GM21619 (cell line): ENCODE results near the gene KIAA0040.

ENCODE experiments used
- ATAC-seq: cut with Tn5 transposase; IDR thresholded peaks from one replicate; pipeline ENCODE4 v1.9.1; 2021; ENCODE audit not compliant: unreplicated experiment

The KIAA0040 gene

DNA sequence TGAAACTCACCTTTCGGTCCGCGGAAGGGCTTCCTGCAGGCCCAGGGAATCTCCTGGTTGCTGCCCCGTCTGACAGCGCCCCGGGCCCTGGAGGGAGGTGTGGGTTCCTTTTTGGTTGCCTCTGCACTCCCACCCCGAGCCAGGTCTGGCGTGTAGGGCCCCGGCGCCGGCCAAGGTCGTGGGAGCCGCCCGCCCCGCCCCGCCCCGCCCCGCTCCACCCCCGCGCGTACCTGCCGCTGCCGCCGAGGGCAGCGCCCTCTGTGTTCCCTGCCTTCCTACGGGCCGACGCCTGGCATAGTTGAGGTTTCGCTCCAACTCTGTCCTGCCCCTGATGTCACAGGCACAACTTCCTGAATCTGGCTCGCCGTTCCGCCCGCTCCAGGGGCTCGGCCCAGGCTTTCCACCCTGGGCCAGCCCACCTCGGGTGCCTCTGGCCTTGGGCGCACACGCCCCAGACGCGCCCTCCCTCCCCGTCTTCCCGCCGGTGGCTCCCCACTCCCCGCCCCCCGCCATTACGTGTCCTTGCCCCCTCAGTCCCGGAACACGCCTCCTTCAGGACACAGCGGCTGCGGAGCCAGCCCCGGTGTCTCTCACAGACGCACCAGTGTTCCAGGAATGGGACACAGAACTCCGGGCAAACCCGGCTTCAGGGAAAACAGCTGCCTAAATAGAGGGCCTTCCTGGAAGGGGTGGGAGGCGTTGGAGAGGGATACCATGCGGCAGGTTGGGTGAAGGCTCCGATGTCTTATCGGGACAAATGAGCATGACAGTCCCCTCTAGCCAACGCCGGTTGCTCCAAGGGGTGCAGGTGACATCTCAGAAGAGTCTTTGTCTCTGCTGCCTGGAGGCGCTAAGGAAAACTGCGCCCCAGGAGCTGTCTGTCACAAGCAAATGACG lies at the start of gene KIAA0040:
TSS of gene KIAA0040 (minus strand) at position 147 of the 897 bp plus-strand sequence. CDS start 31,763 bp downstream, outside the sequence.
- ATAC-seq = peak; percentile 37

DNA sequence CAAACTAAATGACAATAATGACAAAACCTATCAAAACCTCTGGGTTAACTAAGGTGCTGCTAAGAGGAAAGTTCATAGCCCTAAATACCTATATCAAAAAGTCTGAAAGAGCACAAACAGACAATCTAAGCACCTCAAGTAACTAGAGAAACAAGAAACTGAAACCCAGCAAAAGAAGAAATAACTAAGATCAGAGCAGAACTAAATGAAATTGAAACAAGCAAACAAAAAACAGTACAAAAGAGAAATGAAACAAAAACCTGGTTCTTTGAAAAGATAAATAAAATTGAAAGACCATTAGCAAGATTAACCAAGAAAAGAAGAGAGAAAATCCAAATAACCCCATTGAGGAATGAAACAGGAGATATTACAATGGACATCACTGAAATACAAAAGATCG lies 44.8 kb upstream of the KIAA0040 start:
- peak; percentile 91 for ATAC-seq

DNA sequence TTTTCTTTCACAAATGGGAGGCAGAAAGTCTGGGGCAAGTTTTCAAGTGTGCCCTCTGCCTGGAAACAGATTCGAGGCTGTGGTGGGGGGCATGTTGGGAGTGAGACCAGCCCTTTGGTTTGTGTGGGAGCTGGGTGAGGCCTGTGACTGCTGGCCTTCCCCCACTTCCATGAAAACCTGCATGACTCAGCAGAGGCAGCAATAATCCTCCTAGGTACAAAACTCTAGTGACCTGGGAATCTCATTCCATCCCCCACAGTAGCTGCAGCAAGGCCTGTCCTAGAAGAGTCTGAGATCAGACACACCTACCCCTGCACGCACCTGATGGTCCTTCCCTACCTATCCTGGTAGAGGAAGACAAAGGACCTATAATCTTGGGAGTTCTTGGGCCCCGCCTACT lies 42.1 kb upstream of the KIAA0040 start:
- no peak for ATAC-seq

DNA sequence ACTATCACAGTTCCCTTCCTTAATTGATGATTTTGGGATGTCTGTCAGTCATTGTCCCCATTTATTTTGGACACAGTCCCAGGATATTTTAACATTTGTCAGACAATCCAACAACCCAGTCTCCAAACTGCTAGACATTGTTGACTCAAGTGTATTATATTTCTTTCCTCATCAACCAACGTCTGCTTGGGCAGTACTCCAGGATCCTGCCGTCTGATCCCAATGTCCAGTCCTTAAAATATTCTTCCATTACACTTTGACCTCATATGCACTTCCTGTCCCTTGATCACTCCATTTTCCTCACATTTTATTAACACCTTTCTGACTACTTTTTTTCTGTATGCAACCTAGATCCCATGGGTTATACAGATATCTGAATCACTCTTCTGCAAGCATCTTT lies 39.8 kb upstream of the KIAA0040 start:
- ATAC-seq = no peak

DNA sequence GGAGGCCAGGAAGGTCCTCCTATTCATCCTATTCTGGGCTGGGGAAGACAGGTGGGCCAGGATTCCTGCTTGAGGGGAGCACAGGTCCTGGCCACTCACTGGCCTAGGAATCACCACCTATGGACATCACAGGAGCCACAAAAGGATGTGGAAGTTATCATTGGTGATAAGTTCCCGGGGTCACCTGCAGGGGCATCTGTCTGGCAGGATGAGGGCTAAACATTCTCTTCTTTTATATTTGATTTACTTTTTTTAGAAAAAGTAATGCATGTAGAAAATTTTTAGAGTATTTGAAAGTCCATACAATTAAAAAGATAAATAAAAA lies 33.2 kb upstream of the KIAA0040 start:
- peak; percentile 26 for ATAC-seq

DNA sequence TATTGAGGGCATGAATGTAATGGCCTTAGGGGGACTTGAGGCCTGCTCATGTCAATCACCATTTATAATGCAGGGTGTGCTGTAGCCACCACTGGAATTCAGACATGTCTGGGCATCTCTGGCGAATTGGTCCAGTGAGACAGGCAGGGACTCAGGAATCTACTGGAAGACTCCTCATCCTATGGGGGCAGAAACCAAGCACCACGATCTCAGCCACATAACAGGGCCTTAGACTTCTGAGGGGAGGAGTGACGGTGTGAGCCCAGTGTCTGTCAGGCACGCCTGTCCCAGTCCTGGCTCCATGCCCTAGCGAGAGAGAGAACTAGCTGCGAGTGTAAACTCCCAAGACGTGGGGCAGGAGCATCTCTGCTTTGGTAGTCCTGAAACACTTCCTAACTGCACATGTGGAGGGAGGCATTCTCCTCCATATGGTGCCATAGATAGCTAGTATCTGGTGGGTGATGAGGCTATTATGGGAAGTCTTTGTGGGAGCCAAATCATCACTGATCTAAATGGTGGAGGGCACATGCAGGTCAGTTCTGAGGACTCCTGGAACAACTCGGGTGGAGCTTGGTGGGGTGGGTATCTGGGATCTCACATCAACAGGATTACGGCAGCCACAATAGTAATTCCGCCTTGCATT lies 29.8 kb upstream of the KIAA0040 start:
- ATAC-seq = no peak

DNA sequence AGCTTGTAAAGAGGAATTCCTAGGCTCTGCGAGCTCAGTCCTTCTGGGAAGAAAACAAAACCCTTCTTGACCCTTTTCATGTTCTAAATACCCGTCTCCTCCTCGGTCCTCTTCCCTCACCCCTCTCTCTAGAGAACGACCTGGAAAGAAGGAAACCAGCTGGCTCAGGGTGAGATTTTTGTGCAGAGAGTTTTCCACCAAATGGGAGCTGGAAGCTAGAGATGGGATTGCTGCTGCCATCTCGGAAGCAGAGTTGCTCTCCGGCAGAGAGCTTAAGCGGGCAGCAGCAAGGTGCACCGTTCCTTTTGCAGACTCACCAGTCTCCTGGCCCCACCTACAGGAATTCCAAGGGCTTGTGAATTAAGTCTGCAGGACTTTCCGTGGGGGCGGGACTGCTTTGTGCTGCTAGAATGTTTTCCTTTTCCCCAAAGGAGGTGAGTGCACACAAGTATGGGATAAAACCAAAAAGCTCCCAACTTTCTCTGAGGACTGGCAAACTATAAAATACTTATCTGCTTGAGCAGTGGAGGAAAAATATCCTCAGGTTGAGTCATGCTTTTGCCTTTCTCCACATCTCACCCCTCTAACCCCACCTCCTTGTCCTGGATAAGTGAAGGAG lies 29.1 kb upstream of the KIAA0040 start:
- ATAC-seq = no peak

DNA sequence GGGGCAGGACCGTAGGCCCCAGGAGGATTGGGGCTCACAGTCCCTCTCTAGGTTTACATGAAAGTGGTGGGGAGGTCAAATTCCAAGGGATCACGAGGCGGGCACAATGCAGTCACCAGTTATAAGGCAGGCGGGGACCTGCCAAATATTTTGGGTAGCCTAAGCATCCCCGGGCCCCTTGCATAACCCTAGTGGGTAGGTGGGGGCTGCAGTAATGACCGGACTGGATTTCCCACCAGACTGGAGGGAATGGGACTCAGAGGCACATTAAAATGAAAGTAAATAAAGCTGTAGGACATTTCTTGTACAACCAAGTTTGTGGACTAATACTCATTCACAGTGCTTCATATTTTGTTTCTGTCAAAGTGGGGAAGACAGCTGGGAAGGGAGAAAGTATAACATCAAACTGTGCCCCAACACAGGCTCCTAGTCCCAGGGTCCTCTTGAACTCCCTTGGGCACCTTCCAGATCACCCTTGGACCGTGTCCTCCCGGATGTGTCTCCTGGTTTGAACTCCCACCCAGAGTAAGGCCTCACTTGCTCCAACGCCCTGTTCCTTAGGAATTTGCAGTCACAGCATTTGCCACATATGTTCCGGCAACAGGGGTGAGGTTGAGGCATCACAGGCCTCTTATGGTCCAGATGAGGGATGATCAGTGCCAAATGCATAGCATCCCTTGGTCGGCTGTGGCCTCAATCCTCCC lies 28.4 kb upstream of the KIAA0040 start:
- ATAC-seq = no peak

DNA sequence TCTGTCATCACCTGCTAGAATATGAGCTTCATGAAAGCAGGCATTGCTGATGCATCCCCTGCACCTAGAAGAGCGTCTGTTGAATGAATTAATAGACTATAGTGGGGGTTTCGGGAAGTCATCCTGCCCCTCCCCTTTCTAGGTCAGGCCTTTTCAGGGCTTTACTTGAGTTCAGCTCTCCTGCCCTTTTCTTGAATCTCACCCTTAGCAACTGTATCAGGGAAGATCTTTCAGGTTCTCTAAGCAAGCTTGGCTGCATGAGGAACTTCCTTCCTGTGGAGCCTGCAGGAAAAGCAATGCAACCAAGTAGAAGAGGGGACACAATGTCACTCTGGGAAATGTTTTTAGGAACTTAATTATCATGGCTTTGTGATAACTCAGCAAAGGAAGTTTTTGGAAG lies 27.2 kb upstream of the KIAA0040 start:
- no peak for ATAC-seq

DNA sequence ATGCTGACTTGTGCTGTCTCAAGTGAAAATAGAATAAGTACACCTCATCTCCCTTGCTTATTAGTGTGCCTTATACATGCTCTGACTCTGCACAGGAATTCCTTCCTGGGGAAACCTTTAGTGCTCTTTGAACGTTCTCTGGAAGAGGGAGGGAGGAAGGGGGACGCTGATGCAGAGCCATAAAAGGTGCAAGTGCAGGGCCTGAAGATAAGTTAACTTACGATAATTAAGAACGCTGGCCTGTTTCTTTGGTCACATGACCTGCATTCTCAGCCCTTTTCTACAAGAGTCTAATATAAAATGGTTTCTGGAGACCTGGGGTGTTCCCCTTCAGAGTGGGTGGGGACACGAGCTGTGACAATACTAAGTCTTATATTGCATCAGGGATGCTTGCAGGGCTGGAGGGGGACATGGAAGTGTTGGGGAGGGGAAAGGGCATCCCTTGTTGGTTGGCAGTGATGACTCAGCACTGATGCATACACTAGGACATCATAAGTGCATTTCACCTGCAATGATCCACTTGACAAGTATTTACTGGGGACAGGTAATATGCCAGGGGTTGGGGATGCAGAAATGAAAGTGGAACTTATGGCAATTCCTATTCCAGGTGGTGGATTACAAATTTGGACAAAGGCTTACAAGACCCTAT lies 26.3 kb upstream of the KIAA0040 start:
- no peak for ATAC-seq

DNA sequence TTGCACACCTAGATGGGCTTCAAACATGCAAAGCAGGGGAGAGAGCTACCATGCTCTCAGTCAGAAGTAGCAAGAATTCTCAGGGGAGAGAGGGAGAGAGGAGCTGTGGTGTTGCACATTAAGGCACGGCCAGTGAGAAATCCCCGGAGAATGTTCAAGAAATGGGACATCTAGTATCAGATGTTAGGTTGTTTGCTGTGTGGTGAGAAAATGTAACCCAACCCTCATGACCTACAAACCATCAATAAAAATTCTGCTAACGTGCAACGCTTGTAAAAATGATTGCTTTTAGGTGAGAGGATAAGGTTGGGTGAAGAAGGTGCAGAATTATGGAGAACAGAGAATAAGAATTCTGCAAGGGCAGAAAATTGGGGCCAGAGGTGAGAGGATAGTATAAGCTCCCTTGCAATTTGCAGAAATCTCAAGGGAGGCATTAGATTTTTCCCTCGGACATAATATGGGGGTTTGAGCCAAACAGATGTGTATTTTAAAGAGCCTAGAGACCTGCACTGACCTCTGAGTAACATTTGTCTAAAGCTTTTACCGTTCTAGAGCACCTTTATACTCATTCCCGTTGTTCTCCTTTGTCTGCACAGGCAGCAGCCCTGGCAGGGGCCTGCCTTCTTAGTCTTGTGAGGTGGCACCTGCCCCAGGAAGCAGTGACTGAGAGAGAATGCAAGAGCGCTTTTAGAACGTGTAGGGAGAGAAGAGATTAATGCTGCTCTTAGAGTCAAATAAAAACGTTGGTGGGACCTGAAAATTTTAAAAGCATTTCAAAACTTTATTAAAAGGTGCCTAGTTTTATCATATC lies 25.4 kb upstream of the KIAA0040 start:
- ATAC-seq = peak; percentile 51

DNA sequence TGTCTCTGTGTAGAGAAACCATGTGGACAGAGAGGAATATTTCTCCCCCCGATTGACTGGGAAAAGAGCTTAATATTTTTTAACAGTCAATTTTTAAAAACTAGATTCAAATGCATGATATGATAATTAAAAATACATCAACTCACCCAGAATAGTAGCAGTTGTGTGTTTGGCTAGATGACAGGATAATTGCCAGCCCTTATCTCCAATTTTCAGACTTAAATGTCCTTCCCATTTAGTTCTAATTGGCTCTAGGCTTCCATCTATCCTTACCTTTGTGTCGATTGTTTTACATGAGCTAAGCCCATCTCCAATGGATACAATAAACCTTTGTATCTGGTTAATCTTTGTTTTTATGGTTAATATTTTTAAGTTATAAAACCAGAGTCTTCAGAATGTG lies 23.9 kb upstream of the KIAA0040 start:
- ATAC-seq = no peak

DNA sequence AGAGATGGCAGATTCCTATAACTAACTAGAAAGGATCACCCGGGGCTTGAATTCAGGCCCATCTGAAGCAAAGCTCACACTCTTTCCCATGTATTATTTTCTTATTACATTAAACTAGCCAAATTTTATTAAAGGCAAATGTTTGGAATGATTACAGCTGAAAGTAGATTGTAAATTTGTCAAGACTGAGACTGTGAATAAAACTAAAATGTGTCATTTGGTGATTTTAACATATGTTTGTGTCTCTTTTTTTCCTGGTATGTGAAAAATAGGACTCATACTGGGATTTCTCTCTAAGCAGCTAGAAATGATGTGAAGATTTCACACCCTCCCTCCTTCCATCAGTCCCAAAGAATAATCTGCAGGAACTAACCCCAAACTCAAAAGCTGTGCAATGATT lies 19.1 kb upstream of the KIAA0040 start:
- ATAC-seq = no peak

DNA sequence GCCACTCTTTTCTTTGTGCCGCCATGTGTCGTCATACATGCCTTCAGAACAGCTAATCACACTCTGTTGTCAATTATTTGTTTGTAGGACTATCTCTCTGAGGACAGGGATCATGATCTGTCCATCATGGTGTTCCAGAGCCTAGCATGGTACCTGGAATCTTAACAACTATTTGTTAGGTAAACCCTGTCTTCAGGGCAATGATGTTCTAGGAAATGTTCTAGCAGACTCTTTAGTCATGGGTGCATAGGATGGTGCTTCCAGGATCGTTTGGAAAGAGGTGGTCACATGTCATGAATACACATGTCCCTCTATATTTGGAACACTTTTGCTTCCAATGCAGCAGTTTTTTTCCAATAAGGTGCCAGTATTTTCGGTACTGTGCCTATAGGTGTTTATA lies 18.2 kb upstream of the KIAA0040 start:
- ATAC-seq = no peak

DNA sequence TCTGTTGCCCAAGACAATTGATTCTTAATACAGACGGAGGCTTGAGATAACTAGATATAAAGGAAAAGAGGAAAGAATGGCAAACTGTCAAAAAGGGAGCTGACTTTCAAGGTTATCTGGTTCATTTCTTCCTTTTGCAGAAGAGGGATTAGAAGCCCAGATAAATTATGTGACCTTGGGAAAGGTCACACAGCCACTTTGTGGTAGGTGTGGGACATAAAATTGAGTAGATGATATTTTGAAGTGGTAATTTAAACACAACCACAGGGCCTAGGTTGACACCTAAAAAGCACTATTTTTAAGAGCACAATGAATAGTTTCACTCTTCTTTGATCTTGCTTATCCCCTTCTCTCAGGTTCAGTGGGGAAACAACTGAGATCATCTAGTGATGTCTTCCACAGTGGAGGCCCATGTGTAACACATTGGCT lies 16.9 kb upstream of the KIAA0040 start:
- ATAC-seq = no peak

DNA sequence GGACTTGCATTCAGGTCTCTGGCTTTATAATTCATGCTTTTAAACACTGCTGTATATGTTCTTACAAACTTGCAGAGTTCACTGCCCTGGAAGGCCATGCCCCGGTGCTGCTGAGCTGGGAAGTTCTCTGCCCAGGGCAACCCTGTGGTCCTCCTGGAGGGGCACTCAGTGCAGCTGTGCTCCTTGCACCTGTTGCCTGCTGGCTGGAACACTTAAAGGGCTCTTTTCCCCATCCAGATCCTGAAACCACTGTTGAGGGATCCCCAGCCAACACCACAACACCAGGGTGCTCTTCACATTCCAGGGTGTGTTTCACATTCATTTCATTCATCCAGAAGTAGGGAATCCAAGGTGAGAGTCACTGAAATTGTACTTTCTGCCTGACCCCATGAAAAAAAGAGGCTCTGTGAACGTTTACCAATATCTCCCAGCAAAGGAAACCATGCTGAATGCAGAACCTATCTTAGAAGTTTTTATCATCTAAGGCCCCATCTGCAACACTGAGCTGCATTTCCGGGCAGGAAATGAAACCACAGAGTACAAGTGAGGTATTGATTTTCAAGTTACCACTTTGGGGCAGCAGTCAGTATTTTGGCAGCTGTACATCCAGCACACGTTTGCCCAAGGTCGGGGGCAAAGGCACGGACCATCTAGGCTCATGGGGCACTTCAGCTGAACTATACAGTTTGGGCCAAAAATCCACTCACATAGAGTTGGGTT lies 16.4 kb upstream of the KIAA0040 start:
- ATAC-seq = peak; percentile 79

DNA sequence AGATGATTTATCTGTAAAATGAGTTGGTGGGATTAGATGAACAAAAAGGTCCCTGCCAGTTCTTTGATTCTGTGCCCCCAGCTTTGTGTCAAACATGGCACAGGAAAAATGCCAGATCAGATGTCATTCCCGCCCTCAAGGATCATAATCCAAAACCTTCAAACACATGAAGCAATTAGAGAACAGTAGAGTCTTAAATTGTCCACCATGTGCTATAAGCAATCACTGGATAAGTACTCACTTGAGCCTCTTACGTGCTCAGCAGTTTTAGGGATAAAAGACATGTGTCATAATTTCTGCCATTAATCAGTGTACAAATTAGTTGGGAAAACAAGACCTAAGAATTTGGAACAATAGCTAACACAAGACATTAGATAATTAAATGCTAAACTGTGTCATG lies 15.4 kb upstream of the KIAA0040 start:
- no peak for ATAC-seq

DNA sequence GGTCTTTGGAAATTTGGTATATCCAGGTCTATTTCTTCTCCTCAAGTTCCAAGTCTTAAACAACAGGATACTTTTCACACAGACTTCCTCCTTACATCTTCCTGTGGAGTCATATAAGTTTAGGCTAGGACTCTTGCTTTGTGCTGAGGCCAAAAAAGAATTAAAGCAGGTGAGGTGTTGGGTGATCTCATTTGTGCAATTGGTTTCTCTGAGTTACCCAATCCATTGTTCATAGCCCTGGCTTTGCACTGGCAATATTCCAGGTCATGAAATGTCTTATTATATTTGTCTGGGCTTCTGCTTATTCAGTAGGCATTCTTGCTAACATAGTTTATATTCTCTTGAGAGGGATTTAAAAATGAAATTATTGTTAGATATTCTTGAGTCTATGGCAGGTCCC lies 14.1 kb upstream of the KIAA0040 start:
- ATAC-seq = no peak

DNA sequence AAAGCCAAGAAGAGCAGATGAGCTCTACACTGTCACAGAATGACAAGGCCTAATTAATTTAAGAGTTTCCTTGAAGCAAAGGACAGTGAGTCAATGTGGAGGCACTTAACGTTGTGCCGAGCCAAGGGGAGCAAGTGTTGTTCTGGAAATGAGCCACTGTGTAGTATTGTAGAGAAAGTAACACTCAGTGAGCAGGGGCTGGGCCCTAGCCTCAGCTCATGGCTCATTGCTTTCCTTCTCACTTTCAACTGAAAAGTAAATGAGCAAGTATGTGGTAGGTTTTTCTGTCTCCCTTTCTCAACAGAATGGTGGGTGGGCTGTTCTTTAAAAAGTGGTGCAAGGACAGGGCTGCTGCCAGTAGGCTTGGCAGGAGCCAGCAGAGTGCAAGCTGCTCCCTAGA lies 11.8 kb upstream of the KIAA0040 start:
- peak; percentile 80 for ATAC-seq
